ENCODE results near the gene BABAM1.

BABAM1 gene

GRCh38 chr19:17266975-17267788 is at the start of gene BABAM1:
BABAM1 (plus strand) TSS chr19:17267443; CDS start chr19:17268807, 1,364 bp downstream.
- H3K27me3 ChIP-seq = no peaks in the 10 kb centered on the region
- H3K4me3 ChIP-seq = peak within 1 kb of the TSS; percentile 89
- peak within 1 kb of the TSS; percentile 86 for H3K9ac ChIP-seq
- peak within 1 kb of the TSS; percentile 97 for H3K4me2 ChIP-seq
- peaks cover 52% of the 10 kb centered on the region for H3K4me1 ChIP-seq
- H3K27ac ChIP-seq = peak within 1 kb of the TSS; percentile 79
- H3K9me3 ChIP-seq = no peaks in the 10 kb centered on the region
- no peaks in the 10 kb centered on the region for H4K20me1 ChIP-seq
- peaks cover 35% of the 10 kb centered on the region for H3K36me3 ChIP-seq
- no peak for TF ChIP-seq Cebpa-rat (IDR thresholded peaks at IDR 0.05)

- Histone ChIP-seq H3K9ac (no peak overlapping the region), H3K4me1 (peaks cover 13% of the 10 kb centered on the region), H3K27me3 (no peaks in the 10 kb centered on the region), H3K4me2 (no peak overlapping the region), H3K27ac (no peak overlapping the region), H3K4me3 (no peak overlapping the region), H3K9me3 (no peaks in the 10 kb centered on the region), H4K20me1 (no peaks in the 10 kb centered on the region), H3K36me3 (peaks cover 38% of the 10 kb centered on the region)
- no peak for TF ChIP-seq Cebpa-rat (IDR thresholded peaks at IDR 0.05)
These were observed 48.0 kb upstream of the BABAM1 start for GRCh38 chr19:17219286-17219685.

GRCh38 chr19:17220207-17220758 is 47.0 kb upstream of the BABAM1 start:
- H3K27ac ChIP-seq = no peak overlapping the region
- H3K4me2 ChIP-seq = no peak overlapping the region
- H3K4me3 ChIP-seq = no peak overlapping the region
- H4K20me1 ChIP-seq = no peaks in the 10 kb centered on the region
- no peaks in the 10 kb centered on the region for H3K9me3 ChIP-seq
- H3K27me3 ChIP-seq = no peaks in the 10 kb centered on the region
- peaks cover 38% of the 10 kb centered on the region for H3K36me3 ChIP-seq
- TF ChIP-seq Cebpa-rat (IDR thresholded peaks at IDR 0.05) = no peak
- no peak overlapping the region for H3K9ac ChIP-seq
- H3K4me1 ChIP-seq = peaks cover 9% of the 10 kb centered on the region

GRCh38 chr19:17225053-17225452 is 42.2 kb upstream of the BABAM1 start:
- Histone ChIP-seq H3K27ac (no peak overlapping the region), H4K20me1 (no peaks in the 10 kb centered on the region; the same call in 1 of the 2 replicates), H3K4me2 (peak overlapping the region; percentile 100), H3K9ac (no peak overlapping the region), H3K36me3 (peaks cover 15% of the 10 kb centered on the region), H3K27me3 (no peaks in the 10 kb centered on the region), H3K9me3 (no peaks in the 10 kb centered on the region), H3K4me3 (no peak overlapping the region), H3K4me1 (peaks cover 33% of the 10 kb centered on the region)
- no peak for TF ChIP-seq Cebpa-rat (IDR thresholded peaks at IDR 0.05)

- Histone ChIP-seq H3K9ac (peak within 1 kb of the TSS; percentile 89), H3K4me1 (peaks cover 33% of the 10 kb centered on the region), H3K27me3 (no peaks in the 10 kb centered on the region), H3K27ac (peak within 1 kb of the TSS; percentile 91), H3K36me3 (peaks cover 27% of the 10 kb centered on the region), H3K4me3 (peak within 1 kb of the TSS; percentile 87), H3K4me2 (peak within 1 kb of the TSS; percentile 100), H3K9me3 (no peaks in the 10 kb centered on the region), H4K20me1 (no peaks in the 10 kb centered on the region; the same call in 1 of the 2 replicates)
- TF ChIP-seq Cebpa-rat (IDR thresholded peaks at IDR 0.05) = peak; percentile 64; the same call in 1 of the 2 replicates
These were observed 41.0 kb upstream of the BABAM1 start, which contains the start of gene OCEL1 for GRCh38 chr19:17226002-17226933. OCEL1 (plus strand) TSS chr19:17226226; CDS start chr19:17226248, 22 bp downstream.

- Histone ChIP-seq H3K27ac (no peak overlapping the region), H3K9ac (no peak overlapping the region), H3K4me2 (peak overlapping the region; percentile 100), H3K4me1 (peaks cover 33% of the 10 kb centered on the region), H3K36me3 (peaks cover 43% of the 10 kb centered on the region), H3K4me3 (0 out of 2 replicates have a peak overlapping the region, but pooled peaks have one; percentile 87), H3K27me3 (no peaks in the 10 kb centered on the region), H3K9me3 (no peaks in the 10 kb centered on the region), H4K20me1 (peaks cover 11% of the 10 kb centered on the region; the same call in 1 of the 2 replicates)
- TF ChIP-seq Cebpa-rat (IDR thresholded peaks at IDR 0.05) = no peak
These were observed 39.4 kb upstream of the BABAM1 start for GRCh38 chr19:17227798-17228367.

- Histone ChIP-seq H3K9ac (no peak overlapping the region), H3K4me2 (0 out of 2 replicates have a peak overlapping the region, but pooled peaks have one; percentile 2), H3K9me3 (no peaks in the 10 kb centered on the region), H3K4me1 (peaks cover 42% of the 10 kb centered on the region), H3K27ac (no peak overlapping the region), H3K27me3 (no peaks in the 10 kb centered on the region), H4K20me1 (peaks cover 17% of the 10 kb centered on the region), H3K36me3 (peaks cover 59% of the 10 kb centered on the region), H3K4me3 (no peak overlapping the region)
- no peak for TF ChIP-seq Cebpa-rat (IDR thresholded peaks at IDR 0.05)
These were observed 37.4 kb upstream of the BABAM1 start for GRCh38 chr19:17229890-17230289.

- peaks cover 46% of the 10 kb centered on the region for H3K4me1 ChIP-seq
- no peak overlapping the region for H3K27ac ChIP-seq
- TF ChIP-seq Cebpa-rat (IDR thresholded peaks at IDR 0.05) = no peak
- no peaks in the 10 kb centered on the region for H3K9me3 ChIP-seq
- H4K20me1 ChIP-seq = peaks cover 29% of the 10 kb centered on the region
- no peak overlapping the region for H3K9ac ChIP-seq
- H3K36me3 ChIP-seq = peaks cover 59% of the 10 kb centered on the region
- no peaks in the 10 kb centered on the region for H3K27me3 ChIP-seq
- H3K4me3 ChIP-seq = no peak overlapping the region
- H3K4me2 ChIP-seq = no peak overlapping the region
These were observed 35.0 kb upstream of the BABAM1 start for GRCh38 chr19:17232258-17232657.

- Histone ChIP-seq H3K36me3 (peaks cover 70% of the 10 kb centered on the region), H4K20me1 (peaks cover 46% of the 10 kb centered on the region), H3K4me3 (peak overlapping the region; percentile 73), H3K9ac (peak overlapping the region; percentile 80), H3K27ac (peak overlapping the region; percentile 72), H3K4me1 (peaks cover 28% of the 10 kb centered on the region), H3K9me3 (no peaks in the 10 kb centered on the region), H3K27me3 (no peaks in the 10 kb centered on the region), H3K4me2 (peak overlapping the region; percentile 100)
- no peak for TF ChIP-seq Cebpa-rat (IDR thresholded peaks at IDR 0.05)
These were observed 32.3 kb upstream of the BABAM1 start for GRCh38 chr19:17234911-17235299.
